ENCODE data around the gene TIMM29. TPM values are rescaled to one million over a fixed set of nuclear protein-coding genes. Genes with fewer than 3 reads are reported as not detected.

Gene TIMM29
- total RNA-seq, 1 donor = 44.4 TPM

DNA sequence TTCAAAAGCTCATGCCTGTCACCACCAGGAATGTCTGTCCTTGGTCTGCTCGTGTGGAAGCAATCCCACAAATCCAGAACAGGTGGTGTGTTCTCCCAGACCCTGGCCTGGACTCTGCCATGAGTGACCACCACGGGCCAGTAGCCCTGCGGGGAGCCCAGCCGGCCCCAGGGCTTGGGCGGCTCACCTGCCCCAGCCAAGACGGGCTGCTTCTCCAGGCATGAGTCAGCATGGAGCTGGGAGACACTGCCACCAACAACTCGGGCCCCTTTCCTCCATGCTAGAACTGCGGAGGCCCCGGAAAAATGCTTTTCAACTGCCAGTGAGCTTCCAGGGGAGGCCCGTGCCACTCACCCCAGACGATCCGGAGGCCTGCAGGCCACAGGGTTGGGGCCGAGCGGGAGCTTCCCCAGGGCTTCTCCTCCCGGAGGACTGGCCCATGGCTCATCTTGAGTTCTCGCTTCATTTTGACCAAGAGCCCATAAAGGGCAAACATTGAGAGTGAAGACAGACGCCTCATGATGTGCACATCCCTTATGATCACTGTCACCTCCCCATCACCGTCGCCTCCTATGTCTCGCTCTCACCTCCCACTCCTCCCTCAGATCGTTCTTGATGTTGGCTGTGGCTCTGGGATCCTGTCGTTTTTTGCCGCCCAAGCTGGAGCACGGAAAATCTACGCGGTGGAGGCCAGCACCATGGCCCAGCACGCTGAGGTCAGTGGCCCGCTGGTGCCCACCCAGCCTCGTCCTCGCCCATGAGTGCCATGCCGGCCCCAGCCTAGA is 16.8 kb upstream of the TIMM29 start:
- DNase-seq (ENCODE audit: low read depth in 2 of 3, low spot score in 2 of 3) = no peak

DNA sequence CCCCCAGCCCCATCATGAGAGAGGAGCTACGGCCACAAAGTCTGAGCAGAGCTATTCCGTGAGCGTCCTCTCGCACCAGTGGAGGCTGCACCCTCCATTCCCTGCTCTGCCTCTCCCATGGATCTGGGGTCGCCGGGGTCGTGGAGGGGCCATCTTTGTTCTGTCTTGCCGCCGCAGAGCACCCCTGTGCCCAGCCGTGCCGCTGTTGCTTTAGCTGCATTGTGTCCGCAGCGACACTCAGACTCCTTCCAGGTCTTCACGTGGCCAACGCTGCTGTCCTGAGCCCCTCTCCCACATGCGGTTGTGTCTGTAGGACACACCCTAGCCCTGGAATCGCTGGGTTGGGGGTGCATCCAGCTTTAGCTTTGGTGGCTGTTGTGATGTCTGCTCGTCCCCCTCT is 16.0 kb upstream of the TIMM29 start:
- no peak for DNase-seq (ENCODE audit: low read depth in 2 of 3, low spot score in 2 of 3)

DNA sequence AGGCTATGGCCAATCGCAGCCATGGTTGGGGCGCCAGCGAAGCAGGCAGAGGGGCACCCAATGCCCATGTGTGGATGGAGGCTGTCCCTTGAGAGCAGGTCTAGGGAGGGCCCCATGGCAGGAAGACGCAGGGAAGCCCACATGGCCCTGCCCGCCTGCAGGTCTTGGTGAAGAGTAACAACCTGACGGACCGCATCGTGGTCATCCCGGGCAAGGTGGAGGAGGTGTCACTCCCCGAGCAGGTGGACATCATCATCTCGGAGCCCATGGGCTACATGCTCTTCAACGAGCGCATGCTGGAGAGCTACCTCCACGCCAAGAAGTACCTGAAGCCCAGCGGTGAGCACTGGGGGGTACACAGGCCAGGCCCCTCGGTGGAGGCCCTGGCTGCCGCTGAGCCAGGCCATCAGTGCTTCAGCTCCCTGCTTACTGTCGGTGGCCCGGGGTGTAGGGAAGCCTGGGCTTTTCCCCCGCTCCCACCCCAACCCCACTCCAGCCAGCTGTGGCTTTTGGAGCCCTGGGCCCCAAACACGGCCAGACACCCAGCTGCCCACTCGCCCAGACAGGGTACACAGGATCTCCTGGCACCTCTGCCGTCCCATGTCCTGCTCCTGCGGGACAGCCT is 14.8 kb upstream of the TIMM29 start:
- DNase-seq (ENCODE audit: low read depth in 2 of 3, low spot score in 2 of 3) = no peak

DNA sequence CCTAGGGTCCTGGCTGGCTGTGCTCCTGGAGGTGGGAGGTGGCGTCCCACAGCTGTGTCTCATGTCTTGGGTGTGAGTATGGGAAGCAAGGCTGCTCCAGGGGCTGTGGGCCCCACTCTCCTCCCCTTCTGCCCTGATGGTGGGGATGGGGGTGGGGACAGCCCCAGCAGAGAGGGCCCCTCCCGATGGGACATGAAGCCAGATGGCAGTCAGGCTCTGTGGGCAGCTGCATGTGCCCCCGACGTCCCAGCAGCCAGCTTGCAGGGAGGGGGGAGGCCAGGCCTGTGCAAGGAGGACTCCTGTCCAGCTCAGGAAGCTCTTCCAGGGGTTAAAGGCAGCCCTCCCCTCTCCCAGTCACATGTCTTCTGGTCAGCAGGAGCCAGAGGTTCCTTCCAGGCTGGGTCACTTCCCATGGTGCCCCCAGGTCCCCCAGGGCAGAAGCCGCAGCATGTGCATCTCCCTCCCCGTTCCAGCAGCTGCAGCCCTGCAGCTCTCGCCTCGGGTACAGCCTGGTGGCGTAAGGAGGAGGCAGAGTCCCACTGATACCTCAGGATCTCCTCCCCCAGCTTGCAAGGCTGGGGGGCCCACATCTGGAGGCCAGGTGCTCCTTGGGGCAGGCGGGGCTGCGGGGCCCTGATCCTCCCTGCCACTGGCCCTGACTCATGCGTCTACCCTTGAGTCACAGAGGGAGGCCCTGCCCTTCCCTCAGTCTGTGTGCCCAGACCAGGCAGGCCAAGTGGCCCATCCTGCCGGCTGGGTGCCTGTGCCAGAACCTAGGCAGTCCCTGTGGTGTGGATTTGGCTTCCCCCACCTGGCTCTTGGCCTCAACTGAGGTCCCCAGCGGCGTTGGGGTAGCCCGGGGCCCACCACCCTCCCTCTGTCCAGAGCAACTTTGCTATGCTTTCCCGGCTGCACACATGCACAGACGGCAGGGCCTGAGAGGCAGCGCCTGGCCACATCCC is 13.2 kb upstream of the TIMM29 start:
- no peak for DNase-seq (ENCODE audit: low read depth in 2 of 3, low spot score in 2 of 3)

DNA sequence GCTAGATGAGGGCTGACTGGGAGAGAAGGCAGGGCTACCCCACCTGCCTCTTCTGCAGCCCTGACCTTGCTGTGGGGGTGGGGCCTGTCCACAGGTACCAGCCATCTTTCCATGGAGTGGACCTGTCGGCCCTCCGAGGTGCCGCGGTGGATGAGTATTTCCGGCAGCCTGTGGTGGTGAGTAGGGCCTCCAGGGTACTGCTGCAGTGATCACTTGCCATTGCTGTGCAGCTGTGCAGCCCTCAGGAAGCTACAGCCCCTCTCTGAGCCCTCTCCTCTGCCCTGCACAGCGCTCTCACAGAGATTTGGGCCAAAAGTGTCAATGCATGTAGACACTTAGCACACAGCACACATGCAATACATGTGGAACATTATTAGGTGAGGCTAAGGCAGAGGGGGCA is 12.0 kb upstream of the TIMM29 start:
- DNase-seq (ENCODE audit: low read depth in 2 of 3, low spot score in 2 of 3) = no peak

DNA sequence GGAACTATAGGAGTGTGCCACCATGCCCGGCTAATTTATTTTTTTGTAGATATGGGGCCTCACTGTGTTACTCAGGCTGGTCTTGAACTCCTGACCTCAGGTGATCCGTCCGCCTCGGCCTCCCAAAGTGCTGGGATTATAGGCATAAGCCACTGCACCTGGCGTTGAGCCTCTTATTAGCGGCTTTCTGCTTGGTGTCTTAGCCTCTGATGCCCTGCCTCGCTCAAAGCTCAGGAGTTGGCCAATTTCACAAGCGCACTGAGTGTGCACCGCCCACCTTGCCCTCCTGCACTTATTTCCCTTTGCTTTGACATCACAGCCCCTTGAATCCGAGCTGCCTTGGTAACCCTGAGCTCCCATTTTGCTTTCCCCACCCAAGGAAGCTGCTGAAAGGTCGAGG is 10.3 kb upstream of the TIMM29 start:
- no peak for DNase-seq (ENCODE audit: low read depth in 2 of 3, low spot score in 2 of 3)

DNA sequence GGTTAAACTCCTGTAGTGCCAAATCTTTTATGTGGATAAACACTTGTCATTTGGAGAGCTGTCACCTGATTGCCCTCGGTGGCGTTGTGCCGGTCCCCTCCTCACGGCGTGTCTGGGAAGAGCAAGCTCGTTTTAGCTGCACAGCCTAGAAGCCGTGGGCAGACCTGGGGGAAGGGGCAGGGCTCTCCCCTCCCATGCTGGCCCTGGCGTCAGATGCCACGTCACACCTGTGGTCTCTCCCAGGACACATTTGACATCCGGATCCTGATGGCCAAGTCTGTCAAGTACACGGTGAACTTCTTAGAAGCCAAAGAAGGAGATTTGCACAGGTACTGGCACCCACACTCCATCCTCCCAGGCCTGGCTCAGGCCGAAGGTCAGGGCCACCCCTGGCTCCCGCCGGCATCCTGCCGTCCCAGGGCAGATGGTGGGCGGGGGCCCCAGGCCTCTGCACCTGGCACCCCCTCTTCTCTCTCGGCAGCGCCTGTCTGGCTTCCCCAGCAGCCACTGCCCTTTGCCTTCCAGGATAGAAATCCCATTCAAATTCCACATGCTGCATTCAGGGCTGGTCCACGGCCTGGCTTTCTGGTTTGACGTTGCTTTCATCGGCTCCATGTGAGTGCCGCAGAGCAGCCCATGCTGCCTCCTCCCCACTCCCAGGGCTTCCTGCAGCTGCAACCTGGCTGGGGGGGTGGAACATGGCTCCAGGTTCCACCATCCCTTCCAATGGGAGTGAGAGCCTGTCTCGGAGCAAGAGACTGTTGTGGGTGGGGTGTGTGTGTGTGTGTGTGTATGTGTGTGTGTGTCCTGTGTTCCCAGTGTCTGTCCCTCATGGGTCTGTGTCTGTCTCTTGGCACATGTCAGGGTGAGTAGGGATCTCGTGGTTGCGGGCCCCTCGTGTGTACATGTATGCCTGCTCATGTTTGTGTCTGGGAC is 9.0 kb upstream of the TIMM29 start:
- no peak for DNase-seq (ENCODE audit: low read depth in 2 of 3, low spot score in 2 of 3)

- DNase-seq (ENCODE audit: low read depth in 2 of 3, low spot score in 2 of 3) = no peak
These were observed 8.3 kb upstream of the TIMM29 start for GRCh38 chr19:10920288-10920655.

GRCh38 chr19:10920781-10921180 is 7.8 kb upstream of the TIMM29 start:
- DNase-seq (ENCODE audit: low read depth in 2 of 3, low spot score in 2 of 3) = no peak

- DNase-seq (ENCODE audit: low read depth in 2 of 3, low spot score in 2 of 3) = no peak
These were observed 7.3 kb upstream of the TIMM29 start for GRCh38 chr19:10921199-10921909.

GRCh38 chr19:10921910-10922637 is 6.5 kb upstream of the TIMM29 start:
- no peak for DNase-seq (ENCODE audit: low read depth in 2 of 3, low spot score in 2 of 3)

- DNase-seq (ENCODE audit: low read depth in 2 of 3, low spot score in 2 of 3) = no peak
These were observed 6.0 kb upstream of the TIMM29 start for GRCh38 chr19:10922638-10923014.

DNA sequence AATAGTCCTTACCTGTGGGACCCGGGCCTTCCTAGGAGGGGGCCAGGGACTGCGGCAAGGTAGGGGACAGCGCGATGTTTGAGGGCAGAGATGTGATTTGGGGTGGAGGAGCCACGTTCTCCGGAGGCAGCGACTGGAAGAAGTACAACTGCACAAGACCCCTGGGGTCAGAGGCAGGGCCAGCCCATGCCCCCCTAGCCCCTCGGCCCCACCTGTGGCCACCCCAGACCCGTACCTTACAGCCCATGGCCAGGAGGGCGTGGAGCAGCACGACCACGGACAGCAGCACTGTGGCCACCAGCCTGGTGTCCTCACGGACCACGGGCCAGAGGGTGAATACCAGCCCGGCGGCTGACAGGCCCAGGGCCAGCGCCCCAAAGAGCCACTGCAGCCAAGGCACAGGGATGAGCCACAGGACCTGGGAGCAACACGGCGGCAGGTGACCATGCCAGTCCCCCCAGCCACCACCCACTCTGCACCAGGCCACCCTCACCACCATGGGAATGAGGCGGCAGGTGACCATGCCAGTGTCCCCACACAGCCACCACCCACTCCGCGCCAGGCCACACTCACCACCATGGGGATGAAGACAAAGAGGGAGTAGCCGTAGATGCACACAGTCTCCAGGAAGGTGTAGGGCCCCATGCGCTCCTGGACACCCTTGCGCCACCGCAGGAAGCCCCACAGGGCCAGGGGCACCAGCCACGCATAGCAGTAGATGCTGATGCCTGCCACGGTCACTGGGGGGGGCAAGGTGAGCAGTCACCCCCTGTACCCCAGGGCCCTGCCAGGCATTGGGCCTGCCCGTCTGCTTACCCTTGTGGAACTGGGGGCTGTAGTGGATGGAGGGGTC is 5.1 kb upstream of the TIMM29 start:
- no peak for DNase-seq (ENCODE audit: low read depth in 2 of 3, low spot score in 2 of 3)

DNA sequence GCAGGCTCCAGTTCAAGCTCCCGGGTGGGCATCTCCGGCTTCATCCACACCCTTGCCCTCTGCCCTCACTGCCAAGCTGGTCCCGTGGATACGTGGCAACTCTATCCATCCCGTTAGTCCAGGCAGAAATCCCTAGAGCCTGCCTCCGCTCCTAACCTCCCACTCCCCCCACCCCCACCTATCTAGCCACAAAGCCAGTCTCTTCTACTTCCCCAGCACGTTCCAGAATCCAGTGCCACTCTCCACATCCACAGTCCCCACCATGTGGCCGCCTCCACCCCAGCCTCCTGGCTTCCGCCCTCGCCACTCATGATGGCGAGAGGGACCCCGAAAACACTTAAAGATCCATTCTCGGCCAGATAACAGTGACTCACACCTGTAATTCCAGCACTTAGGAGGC is 4.0 kb upstream of the TIMM29 start:
- DNase-seq (ENCODE audit: low read depth in 2 of 3, low spot score in 2 of 3) = no peak

DNA sequence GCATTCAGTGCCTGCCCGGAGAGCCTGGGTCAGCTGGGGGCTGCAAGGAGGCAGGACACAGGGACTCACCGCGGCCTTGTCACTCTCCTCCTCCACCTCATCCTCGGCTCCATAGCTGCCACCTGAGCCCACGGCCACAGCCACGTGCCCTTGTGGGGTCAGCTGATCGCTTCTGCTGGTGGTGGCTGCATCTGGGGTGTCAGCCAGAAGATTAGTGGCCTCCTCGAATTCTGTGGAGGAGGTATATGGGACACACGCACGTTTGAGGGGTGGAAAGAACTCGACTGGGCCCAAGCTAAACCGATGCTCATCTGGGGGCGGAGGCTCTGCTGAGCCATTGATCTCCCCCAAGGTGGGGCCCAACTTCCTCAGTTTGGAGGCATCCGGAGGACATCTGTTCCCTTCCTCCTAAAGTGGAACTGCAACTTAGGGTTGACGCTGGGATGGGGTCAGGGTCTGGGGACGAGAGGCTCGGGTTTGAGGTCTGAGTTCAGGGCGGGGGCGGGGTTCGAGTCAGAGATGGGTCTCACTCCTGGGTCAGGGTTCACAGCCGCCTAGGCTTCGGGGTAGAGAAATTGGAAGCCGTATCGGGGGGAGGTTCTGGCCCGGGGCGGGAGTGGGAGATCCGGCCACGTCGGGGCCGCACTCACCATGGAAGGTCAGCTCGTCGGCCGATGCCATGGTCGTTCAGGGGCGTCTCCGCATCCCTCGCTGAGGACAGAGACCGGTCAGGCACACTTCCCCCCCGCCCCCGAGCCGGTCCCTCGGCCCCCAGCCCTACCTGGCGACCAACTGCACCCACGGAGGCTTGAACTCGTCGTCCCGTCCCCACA is 665 bp upstream of the TIMM29 start:
- peak in 2 of 3 donors; percentile 7 to 13 for DNase-seq (ENCODE audit: low read depth in 2 of 3, low spot score in 2 of 3)

DNA sequence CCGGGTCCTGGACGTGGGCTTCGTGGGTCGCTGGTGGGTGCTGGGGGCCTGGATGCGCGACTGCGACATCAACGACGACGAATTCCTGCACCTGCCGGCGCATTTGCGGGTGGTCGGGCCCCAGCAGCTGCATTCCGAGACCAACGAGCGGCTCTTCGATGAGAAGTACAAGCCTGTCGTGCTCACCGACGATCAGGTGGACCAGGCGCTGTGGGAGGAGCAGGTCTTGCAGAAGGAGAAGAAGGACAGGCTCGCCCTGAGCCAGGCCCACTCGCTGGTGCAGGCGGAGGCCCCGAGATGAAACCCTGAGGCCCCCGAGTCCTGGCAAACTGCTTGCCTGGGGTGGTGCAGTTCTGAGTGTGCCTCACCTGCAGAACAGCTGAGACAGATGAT is 787 bp downstream of the TIMM29 start:
- DNase-seq (ENCODE audit: low read depth in 2 of 3, low spot score in 2 of 3) = no peak

- no peak for DNase-seq (ENCODE audit: low read depth in 2 of 3, low spot score in 2 of 3)
These were observed 6.9 kb downstream of the TIMM29 start for GRCh38 chr19:10935371-10936059.
